ENCODE results near the gene GABBR2. TPM values are rescaled to one million over a fixed set of nuclear protein-coding genes. Genes with fewer than 3 reads are reported as not detected.
A peak's percentile ranks its signal among the peaks of the same experiment; 100 is the strongest.

The GABBR2 gene
- polyA plus RNA-seq, 1 donor (not counting 4 experiments of a cell fraction or from before 2014, with no cell fraction given), result 0.01 TPM

GRCh38 chr9:98606730-98607129 is 102.0 kb downstream of the GABBR2 start:
- Histone ChIP-seq H3K4me2 (ENCODE audit: control insufficient read depth, extremely low read depth, insufficient read depth, low read depth, low read length) (no peak overlapping the region), H3K4me3 (ENCODE audit: control insufficient read depth in 2 of 3, extremely low read depth in 1 of 3, insufficient read depth in 2 of 3, low read depth in 1 of 3, low read length in 3 of 3) (no peak overlapping the region), H3K79me2 (ENCODE audit: control insufficient read depth, insufficient read depth, low read length) (no peaks in the 10 kb centered on the region), H4K20me1 (ENCODE audit: control insufficient read depth, extremely low read depth, insufficient read depth, low read length) (no peaks in the 10 kb centered on the region), H3K36me3 (ENCODE audit: control insufficient read depth in 2 of 2, extremely low read depth in 1 of 2, insufficient read depth in 2 of 2, low read length in 2 of 2) (no peaks in the 10 kb centered on the region), H3K27me3 (ENCODE audit: control insufficient read depth, extremely low read depth, insufficient read depth, low read length) (peaks cover 35% of the 10 kb centered on the region), H3K9me3 (ENCODE audit: control insufficient read depth, low read depth, low read length) (no peaks in the 10 kb centered on the region), H3K27ac (ENCODE audit: control insufficient read depth, insufficient read depth, low read length) (no peak overlapping the region), H3K4me1 (ENCODE audit: control insufficient read depth, extremely low read depth, insufficient read depth, low read length) (no peaks in the 10 kb centered on the region), H3K9me1 (ENCODE audit: control insufficient read depth, extremely low read depth, insufficient read depth, low read length) (no peaks in the 10 kb centered on the region), H2AFZ (ENCODE audit: control insufficient read depth, low read length) (no peak overlapping the region), H3K9ac (ENCODE audit: control insufficient read depth, extremely low read depth, insufficient read depth, low read length) (no peak overlapping the region)
- dilution Hi-C loops (cut with MboI; ENCODE audit: extremely low pct_ligation_motif_present, low sequenced_read_pairs), result no loop called here
- TF ChIP-seq EZH2 (IDR thresholded peaks at IDR 0.05; ENCODE audit: low read length), result no peak
- FAIRE-seq (no peak), DNase-seq (ENCODE audit: low read depth, low spot score) (no peak)

- no peak for TF ChIP-seq CTCF (optimal IDR thresholded peaks at IDR 0.05 in 1 of 3, IDR thresholded peaks at IDR 0.05 in 1 of 3, conservative IDR thresholded peaks at IDR 0.05 in 1 of 3; ENCODE audit: extremely low read depth in 1 of 3, insufficient read depth in 2 of 3, low read length in 3 of 3)
- Histone ChIP-seq H3K79me2 (ENCODE audit: control insufficient read depth, insufficient read depth, low read length) (no peaks in the 10 kb centered on the region), H3K4me2 (ENCODE audit: control insufficient read depth, extremely low read depth, insufficient read depth, low read depth, low read length) (no peak overlapping the region), H3K4me1 (ENCODE audit: control insufficient read depth, extremely low read depth, insufficient read depth, low read length) (no peaks in the 10 kb centered on the region), H3K9me1 (ENCODE audit: control insufficient read depth, extremely low read depth, insufficient read depth, low read length) (no peaks in the 10 kb centered on the region), H2AFZ (ENCODE audit: control insufficient read depth, low read length) (no peak overlapping the region), H3K9ac (ENCODE audit: control insufficient read depth, extremely low read depth, insufficient read depth, low read length) (no peak overlapping the region), H3K27ac (ENCODE audit: control insufficient read depth, insufficient read depth, low read length) (no peak overlapping the region), H3K4me3 (ENCODE audit: control insufficient read depth in 2 of 3, extremely low read depth in 1 of 3, insufficient read depth in 2 of 3, low read depth in 1 of 3, low read length in 3 of 3) (no peak overlapping the region), H3K27me3 (ENCODE audit: control insufficient read depth, extremely low read depth, insufficient read depth, low read length) (peaks cover 35% of the 10 kb centered on the region), H3K36me3 (ENCODE audit: control insufficient read depth in 2 of 2, extremely low read depth in 1 of 2, insufficient read depth in 2 of 2, low read length in 2 of 2) (no peaks in the 10 kb centered on the region), H3K9me3 (ENCODE audit: control insufficient read depth, low read depth, low read length) (no peaks in the 10 kb centered on the region), H4K20me1 (ENCODE audit: control insufficient read depth, extremely low read depth, insufficient read depth, low read length) (no peaks in the 10 kb centered on the region)
- dilution Hi-C loops (cut with MboI; ENCODE audit: extremely low pct_ligation_motif_present, low sequenced_read_pairs), result no loop called here
- FAIRE-seq (no peak), DNase-seq (ENCODE audit: low read depth, low spot score) (no peak)
These were observed 103.6 kb downstream of the GABBR2 start for GRCh38 chr9:98605116-98605515.

GRCh38 chr9:98603821-98604383 is 104.8 kb downstream of the GABBR2 start:
- no peak for FAIRE-seq
- TF ChIP-seq EZH2 (IDR thresholded peaks at IDR 0.05; ENCODE audit: low read length) (peak; percentile 24), CTCF (optimal IDR thresholded peaks at IDR 0.05 in 1 of 3, IDR thresholded peaks at IDR 0.05 in 1 of 3, conservative IDR thresholded peaks at IDR 0.05 in 1 of 3; ENCODE audit: extremely low read depth in 1 of 3, insufficient read depth in 2 of 3, low read length in 3 of 3) (no peak)
- Histone ChIP-seq H2AFZ (ENCODE audit: control insufficient read depth, low read length) (no peak overlapping the region), H3K79me2 (ENCODE audit: control insufficient read depth, insufficient read depth, low read length) (no peaks in the 10 kb centered on the region), H3K9me3 (ENCODE audit: control insufficient read depth, low read depth, low read length) (no peaks in the 10 kb centered on the region), H3K4me3 (ENCODE audit: control insufficient read depth in 2 of 3, extremely low read depth in 1 of 3, insufficient read depth in 2 of 3, low read depth in 1 of 3, low read length in 3 of 3) (no peak overlapping the region), H4K20me1 (ENCODE audit: control insufficient read depth, extremely low read depth, insufficient read depth, low read length) (no peaks in the 10 kb centered on the region), H3K27ac (ENCODE audit: control insufficient read depth, insufficient read depth, low read length) (no peak overlapping the region), H3K4me2 (ENCODE audit: control insufficient read depth, extremely low read depth, insufficient read depth, low read depth, low read length) (no peak overlapping the region), H3K4me1 (ENCODE audit: control insufficient read depth, extremely low read depth, insufficient read depth, low read length) (no peaks in the 10 kb centered on the region), H3K36me3 (ENCODE audit: control insufficient read depth in 2 of 2, extremely low read depth in 1 of 2, insufficient read depth in 2 of 2, low read length in 2 of 2) (no peaks in the 10 kb centered on the region), H3K9me1 (ENCODE audit: control insufficient read depth, extremely low read depth, insufficient read depth, low read length) (no peaks in the 10 kb centered on the region), H3K27me3 (ENCODE audit: control insufficient read depth, extremely low read depth, insufficient read depth, low read length) (peaks cover 30% of the 10 kb centered on the region), H3K9ac (ENCODE audit: control insufficient read depth, extremely low read depth, insufficient read depth, low read length) (no peak overlapping the region)
- no peak for DNase-seq (ENCODE audit: low read depth, low spot score)
- dilution Hi-C loops (cut with MboI; ENCODE audit: extremely low pct_ligation_motif_present, low sequenced_read_pairs), result no loop called here
